ENCODE measurements around the gene PSEN1.

Gene PSEN1

GRCh38 chr14:73136085-73136386, 271 bp upstream of the PSEN1 start:
- POLR2A ChIA-PET, result interaction anchor here (0.9 to 1.2 kb wide), 3 partner anchors 11 to 16 kb away, joined by 4 to 5 read pairs (median 4); no protein-coding TSS in a partner anchor
- TF ChIP-seq, protein P1, sequence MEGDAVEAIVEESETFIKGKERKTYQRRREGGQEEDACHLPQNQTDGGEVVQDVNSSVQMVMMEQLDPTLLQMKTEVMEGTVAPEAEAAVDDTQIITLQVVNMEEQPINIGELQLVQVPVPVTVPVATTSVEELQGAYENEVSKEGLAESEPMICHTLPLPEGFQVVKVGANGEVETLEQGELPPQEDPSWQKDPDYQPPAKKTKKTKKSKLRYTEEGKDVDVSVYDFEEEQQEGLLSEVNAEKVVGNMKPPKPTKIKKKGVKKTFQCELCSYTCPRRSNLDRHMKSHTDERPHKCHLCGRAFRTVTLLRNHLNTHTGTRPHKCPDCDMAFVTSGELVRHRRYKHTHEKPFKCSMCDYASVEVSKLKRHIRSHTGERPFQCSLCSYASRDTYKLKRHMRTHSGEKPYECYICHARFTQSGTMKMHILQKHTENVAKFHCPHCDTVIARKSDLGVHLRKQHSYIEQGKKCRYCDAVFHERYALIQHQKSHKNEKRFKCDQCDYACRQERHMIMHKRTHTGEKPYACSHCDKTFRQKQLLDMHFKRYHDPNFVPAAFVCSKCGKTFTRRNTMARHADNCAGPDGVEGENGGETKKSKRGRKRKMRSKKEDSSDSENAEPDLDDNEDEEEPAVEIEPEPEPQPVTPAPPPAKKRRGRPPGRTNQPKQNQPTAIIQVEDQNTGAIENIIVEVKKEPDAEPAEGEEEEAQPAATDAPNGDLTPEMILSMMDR (IDR thresholded peaks at IDR 0.05; ENCODE audit: insufficient read depth, low read length, missing control alignments), result no peak
- no peak for DNase-seq (ENCODE audit: low read depth, low spot score)
- CTCF ChIA-PET, result interaction anchor here (1.0 to 1.8 kb wide), 2 partner anchors 10 to 231 kb away, joined by 3 to 8 read pairs; no protein-coding TSS in a partner anchor
- peak overlapping the region; percentile 88 for H3K4me3 ChIP-seq (ENCODE audit: low read depth, low read length)

- TF ChIP-seq, protein P1 (IDR thresholded peaks at IDR 0.05; ENCODE audit: insufficient read depth, low read length, missing control alignments), result no peak
- H3K4me3 ChIP-seq (ENCODE audit: low read depth, low read length), result no peak overlapping the region
- ChIA-PET POLR2A (no interaction called here), CTCF (interaction anchor here (0.6 kb wide), 1 partner anchor 33 kb away, joined by 3 read pairs; no protein-coding TSS in a partner anchor)
- DNase-seq (ENCODE audit: low read depth, low spot score), result no peak
Observed at GRCh38 chr14:73140811-73141323, 4.6 kb downstream of the PSEN1 start.

DNA sequence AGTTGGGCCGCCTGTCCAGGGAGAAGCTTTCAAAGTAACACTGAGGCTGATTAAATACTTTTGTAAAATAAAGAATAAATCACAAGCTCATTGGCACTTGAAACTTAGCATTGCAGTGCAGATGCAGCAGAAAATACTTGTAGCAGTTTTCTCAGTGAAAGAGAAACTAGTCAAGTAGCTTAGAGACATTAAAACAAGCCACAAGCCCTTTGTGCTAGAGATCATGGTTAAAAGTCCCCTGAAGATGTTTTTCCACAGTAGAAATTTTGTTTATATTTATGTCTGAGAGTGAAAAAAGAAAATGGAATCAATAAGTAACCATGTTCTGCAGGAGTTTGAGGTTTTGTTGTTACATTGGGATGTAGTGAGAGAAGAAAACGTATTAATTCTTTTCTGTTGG, 5.9 kb downstream of the PSEN1 start:
- ChIA-PET POLR2A (no interaction called here), CTCF (no interaction called here)
- TF ChIP-seq, protein P1 (IDR thresholded peaks at IDR 0.05; ENCODE audit: insufficient read depth, low read length, missing control alignments), result no peak
- no peak overlapping the region for H3K4me3 ChIP-seq (ENCODE audit: low read depth, low read length)
- no peak for DNase-seq (ENCODE audit: low read depth, low spot score)

- no peak overlapping the region for H3K4me3 ChIP-seq (ENCODE audit: low read depth, low read length)
- TF ChIP-seq, protein P1 (IDR thresholded peaks at IDR 0.05; ENCODE audit: insufficient read depth, low read length, missing control alignments), result no peak
- DNase-seq (ENCODE audit: low read depth, low spot score), result no peak
- POLR2A ChIA-PET, result no interaction called here
- CTCF ChIA-PET, result interaction anchor here (1.4 kb wide), 1 partner anchor 30 kb away, joined by 5 read pairs; no protein-coding TSS in a partner anchor
Observed at GRCh38 chr14:73143003-73143402, 6.7 kb downstream of the PSEN1 start.

DNA sequence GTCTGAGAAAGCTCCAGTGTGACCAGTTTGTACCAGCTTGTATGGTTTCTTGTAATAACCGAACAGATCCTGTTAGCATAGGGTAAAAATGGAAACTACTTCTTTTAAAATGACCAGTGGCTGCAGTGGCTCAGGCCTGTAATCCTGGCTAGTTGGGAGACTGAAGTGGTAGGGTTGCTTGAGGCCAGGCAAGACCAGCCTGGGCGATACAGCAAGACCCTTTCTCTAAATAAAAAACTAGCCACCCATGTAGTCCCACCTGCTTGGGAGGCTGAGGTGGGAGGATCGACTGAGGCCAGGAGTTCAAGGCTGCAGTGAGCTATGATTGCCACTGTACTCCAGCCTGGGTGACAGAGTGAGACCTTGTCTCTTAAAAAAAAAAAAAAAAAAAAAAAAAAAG, 7.3 kb downstream of the PSEN1 start:
- no peak for DNase-seq (ENCODE audit: low read depth, low spot score)
- H3K4me3 ChIP-seq (ENCODE audit: low read depth, low read length), result no peak overlapping the region
- CTCF ChIA-PET, result interaction anchor here (1.4 kb wide), 1 partner anchor 30 kb away, joined by 5 read pairs; no protein-coding TSS in a partner anchor
- TF ChIP-seq, protein P1 (IDR thresholded peaks at IDR 0.05; ENCODE audit: insufficient read depth, low read length, missing control alignments), result no peak
- POLR2A ChIA-PET, result no interaction called here

GRCh38 chr14:73145371-73145770, 9.1 kb downstream of the PSEN1 start:
- ChIA-PET CTCF (interaction anchor here (0.8 kb wide), 1 partner anchor 31 kb away, joined by 3 read pairs; no protein-coding TSS in a partner anchor), POLR2A (no interaction called here)
- DNase-seq (ENCODE audit: low read depth, low spot score), result no peak
- TF ChIP-seq, protein P1 (IDR thresholded peaks at IDR 0.05; ENCODE audit: insufficient read depth, low read length, missing control alignments), result no peak
- no peak overlapping the region for H3K4me3 ChIP-seq (ENCODE audit: low read depth, low read length)
